Brain microvascular endothelial cell (primary cell): ENCODE measurements around the gene SLC3A2.
"Not testable (repeated sequence)": the region's sequence is repeated elsewhere in the genome, so short reads cannot be mapped to it uniquely, and the experiment has no call there.

ENCODE experiments used
- DNase-seq: peaks from one replicate; pipeline ENCODE4 v3.0.0-alpha.2; 2020
- H3K27ac ChIP-seq: fragments of 250-450 bp; sonication (Bioruptor Pico); 2 replicates; pipeline ENCODE4 v1.5.1; 2020; ENCODE audit warnings: mild to moderate bottlenecking, moderate library complexity
- H3K27me3 ChIP-seq: fragments of 250-450 bp; sonication (Bioruptor Pico); replicated peaks from 2 replicates; pipeline ENCODE4 v1.5.1; 2020; ENCODE audit warnings: mild to moderate bottlenecking
- H3K36me3 ChIP-seq: fragments of 250-450 bp; sonication (Bioruptor Pico); replicated peaks from 2 replicates; pipeline ENCODE4 v1.5.1; 2020; ENCODE audit warnings: mild to moderate bottlenecking
- H3K4me3 ChIP-seq: 2 replicates; pipeline ENCODE4 v1.5.1; 2011; ENCODE audit warnings: low read depth, mild to moderate bottlenecking, control low read depth, low read length, moderate library complexity
- CTCF ChIP-seq: IDR thresholded peaks from 2 replicates; pipeline ENCODE4 v1.5.1; 2011; ENCODE audit warnings: low read depth, mild to moderate bottlenecking, moderate library complexity, low read length, control low read depth, inconsistent platforms; ENCODE audit errors: missing control alignments
- in situ Hi-C: cut with HindIII; loops from 2 replicates; pipeline ENCODE4 v1.10.0; 2017; ENCODE audit warnings: low sequenced_read_pairs, low pct_ligation_motif_present

Gene SLC3A2

GRCh38 chr11:62934496-62934785 is 53.7 kb downstream of the SLC3A2 start:
- in situ Hi-C loops = no loop called here
- no peaks in the 10 kb centered on the region for H3K36me3 ChIP-seq
- no peak for TF ChIP-seq CTCF

GRCh38 chr11:62937528-62937927 is 56.8 kb downstream of the SLC3A2 start:
- in situ Hi-C loops, DNase-seq, H3K27me3 ChIP-seq, H3K4me3 ChIP-seq, H3K27ac ChIP-seq, H3K36me3 ChIP-seq: not testable (repeated sequence)

More at GRCh38 chr11:62934496-62934785, 53.7 kb downstream of the SLC3A2 start:
- Histone ChIP-seq H3K27ac (no peak overlapping the region), H3K27me3 (no peaks in the 10 kb centered on the region), H3K4me3 (no peak overlapping the region)
- DNase-seq = no peak
